ENCODE measurements around the gene UBE2J2.

Gene UBE2J2

GRCh38 chr1:1295154-1295923 is 21.7 kb upstream of the UBE2J2 start:
- DNase-seq, result no peak

DNA sequence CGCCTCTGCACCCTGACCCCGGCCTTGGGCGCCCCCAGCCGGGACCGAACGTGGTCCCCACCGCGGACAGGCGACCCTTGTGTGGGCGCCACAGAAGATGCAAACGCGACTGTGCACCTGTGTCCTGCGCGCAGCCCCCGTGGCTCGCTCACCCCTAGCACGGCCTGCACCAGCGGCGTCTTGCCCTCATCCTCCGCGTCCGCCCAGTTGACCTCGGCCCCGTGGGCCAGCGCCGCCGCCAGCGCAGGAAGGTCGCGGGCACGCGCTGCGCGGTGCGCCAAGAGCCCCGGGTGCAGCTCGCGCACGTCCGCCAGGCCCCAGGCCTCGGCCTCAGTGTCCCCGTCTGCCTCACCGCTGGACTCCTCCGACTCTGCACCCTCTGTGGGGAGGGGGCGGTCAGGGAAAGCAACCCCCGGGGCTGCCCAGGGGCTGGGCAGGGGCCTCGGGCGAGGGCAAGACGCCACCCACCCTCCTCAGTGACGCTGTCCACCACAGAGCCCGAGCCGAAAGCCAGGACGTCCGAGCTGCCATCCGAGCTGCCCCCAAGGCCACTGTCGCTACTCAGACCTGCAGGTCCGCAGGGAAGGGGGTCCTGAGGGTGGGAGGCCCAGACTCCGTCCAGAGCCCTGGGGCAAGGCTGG is 20.7 kb upstream of the UBE2J2 start:
- DNase-seq, result no peak

GRCh38 chr1:1293263-1294249 is 19.9 kb upstream of the UBE2J2 start:
- no peak for DNase-seq

DNA sequence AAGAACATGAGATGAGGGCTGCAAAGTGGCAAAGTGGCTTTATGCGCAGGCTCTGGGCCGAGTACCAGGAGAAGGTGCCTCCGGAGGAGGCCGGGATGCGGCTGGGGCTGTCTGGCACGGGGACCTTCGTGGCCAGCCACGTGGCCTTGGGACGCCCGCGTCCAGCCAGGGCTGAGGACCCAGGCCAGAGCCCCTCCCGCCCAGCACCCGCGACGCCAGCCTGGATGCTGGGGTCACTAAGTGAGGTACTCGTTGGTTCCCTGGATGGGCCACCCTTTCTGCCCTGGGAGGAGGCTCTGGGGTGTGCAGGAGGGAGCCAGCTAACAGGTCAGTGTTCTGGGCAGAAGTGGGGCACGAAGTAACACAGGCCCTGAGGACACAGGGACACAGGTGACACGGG is 19.2 kb upstream of the UBE2J2 start:
- no peak for DNase-seq

GRCh38 chr1:1292442-1292779 is 18.8 kb upstream of the UBE2J2 start:
- no peak for DNase-seq

DNA sequence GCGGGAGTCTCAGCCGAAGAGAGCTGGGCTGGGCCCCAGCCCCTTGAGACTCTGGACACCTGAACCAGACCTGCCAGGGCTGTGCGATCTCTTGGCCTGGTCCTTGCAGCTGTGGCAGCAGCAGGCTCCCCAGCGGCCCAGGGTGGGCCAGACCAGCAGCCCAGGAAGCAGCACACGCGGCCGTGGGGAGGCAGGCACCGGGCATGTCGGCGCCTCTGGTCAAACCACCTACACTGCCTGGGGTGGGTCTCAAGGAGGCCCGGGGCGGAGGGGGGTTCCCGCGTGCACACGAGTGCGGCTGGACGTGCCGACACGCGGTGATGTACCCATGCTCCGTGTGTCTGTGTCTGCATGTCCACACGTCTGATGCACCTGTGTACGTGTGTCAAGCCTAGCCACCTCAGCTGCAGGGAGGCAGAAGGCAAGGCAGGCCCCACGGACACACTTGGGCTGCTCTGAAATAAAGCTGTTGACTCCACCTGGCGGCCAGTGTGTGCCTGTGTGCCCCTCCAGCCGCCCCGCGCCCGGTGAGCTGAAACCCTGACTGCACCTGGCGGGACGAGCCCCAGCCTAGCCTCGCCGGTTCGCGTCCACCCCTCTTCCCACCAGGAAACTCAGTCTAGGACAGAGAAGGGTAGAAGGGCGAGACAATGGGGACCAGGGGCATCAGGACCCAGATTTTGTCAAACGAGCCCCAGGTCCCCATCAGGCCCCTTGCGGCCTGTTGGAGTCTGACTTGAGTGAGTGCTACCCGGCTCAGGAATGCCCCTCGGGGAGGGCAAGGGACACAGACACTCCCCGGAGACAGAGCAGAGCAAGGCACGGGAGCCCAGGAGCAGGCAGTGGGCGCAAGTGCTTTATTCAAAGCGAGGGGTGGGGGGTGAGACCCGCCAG is 18.1 kb upstream of the UBE2J2 start:
- DNase-seq, result peak; percentile 79

DNA sequence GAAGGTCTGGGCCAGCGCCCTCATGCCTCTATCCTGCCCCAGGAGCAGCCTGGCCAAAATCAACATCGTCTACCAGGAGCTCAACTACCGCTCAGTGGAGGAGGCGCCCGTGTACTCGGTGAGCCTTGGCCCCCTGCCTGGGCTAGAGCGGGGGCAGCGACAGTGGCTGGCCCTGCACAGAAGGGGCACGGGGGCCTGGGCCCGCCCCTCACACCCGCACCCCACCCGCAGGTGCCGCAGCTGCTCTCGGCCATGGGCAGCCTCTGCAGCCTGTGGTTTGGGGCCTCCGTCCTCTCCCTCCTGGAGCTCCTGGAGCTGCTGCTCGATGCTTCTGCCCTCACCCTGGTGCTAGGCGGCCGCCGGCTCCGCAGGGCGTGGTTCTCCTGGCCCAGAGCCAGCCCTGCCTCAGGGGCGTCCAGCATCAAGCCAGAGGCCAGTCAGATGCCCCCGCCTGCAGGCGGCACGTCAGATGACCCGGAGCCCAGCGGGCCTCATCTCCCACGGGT is 17.4 kb upstream of the UBE2J2 start:
- DNase-seq, result peak; percentile 59

- DNase-seq, result peak; percentile 46
Measured at GRCh38 chr1:1290238-1290731, 16.6 kb upstream of the UBE2J2 start.

DNA sequence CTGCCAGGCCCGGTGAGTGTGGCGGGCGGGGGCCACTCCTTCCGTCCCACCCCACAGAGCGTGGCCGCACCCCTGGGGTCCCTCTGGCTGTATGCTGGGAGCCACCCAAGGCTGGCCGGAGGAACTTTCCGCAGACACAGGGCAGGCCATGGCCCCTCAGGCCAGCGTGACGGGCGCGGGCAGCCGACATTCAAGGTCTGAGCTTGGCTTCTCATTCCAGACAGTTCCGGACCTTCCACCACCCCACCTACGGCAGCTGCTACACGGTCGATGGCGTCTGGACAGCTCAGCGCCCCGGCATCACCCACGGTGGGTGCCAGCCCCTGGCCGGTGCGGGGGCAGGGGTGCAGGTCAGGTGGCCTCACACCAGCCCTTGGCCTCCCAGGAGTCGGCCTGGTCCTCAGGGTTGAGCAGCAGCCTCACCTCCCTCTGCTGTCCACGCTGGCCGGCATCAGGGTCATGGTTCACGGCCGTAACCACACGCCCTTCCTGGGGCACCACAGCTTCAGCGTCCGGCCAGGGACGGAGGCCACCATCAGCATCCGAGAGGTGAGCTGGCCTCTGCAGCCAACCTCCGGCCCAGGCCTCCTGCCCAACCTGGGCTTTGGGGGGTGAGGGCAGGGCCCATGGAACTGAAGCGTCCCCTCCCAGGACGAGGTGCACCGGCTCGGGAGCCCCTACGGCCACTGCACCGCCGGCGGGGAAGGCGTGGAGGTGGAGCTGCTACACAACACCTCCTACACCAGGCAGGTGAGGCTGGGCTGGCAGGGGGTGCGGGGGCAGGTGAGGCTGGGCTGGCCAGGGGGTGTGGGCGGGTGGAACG is 13.8 kb upstream of the UBE2J2 start:
- DNase-seq, result peak; percentile 44

DNA sequence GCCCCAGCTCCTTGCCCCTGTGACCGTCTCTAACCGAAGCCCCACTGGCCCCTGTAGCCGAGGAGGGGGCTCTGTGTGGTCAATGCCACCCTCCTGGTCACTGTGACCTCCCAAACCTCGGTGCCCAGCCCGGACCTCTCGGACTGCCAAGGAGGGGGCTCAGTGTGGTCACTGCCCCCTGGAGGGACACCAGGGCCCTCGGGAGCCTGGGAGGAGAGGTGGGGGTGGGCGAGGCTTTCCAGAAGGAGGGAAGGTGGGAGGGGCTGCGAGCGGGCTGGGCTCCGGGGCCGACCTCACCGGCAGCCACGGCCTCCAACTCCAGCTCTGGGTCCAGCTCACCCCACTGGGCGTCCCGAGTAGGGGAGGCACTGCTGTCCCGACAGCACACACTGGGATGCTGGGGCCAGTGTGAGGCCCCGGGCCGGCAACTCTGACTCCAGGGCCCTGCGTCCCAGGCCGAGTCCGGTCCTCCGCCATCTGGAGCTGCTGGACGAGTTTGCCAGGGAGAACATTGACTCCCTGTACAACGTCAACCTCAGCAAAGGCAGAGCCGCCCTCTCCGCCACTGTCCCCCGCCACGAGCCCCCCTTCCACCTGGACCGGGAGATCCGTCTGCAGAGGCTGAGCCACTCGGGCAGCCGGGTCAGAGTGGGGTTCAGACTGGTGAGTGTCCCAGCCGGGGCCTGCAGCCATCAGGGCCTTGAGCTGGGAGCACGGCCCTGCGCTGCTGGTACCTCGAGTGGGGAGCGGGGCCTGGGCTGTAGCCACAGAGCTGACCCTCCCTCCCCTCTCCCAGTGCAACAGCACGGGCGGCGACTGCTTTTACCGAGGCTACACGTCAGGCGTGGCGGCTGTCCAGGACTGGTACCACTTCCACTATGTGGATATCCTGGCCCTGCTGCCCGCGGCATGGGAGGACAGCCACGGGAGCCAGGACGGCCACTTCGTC is 12.9 kb upstream of the UBE2J2 start:
- no peak for DNase-seq

DNA sequence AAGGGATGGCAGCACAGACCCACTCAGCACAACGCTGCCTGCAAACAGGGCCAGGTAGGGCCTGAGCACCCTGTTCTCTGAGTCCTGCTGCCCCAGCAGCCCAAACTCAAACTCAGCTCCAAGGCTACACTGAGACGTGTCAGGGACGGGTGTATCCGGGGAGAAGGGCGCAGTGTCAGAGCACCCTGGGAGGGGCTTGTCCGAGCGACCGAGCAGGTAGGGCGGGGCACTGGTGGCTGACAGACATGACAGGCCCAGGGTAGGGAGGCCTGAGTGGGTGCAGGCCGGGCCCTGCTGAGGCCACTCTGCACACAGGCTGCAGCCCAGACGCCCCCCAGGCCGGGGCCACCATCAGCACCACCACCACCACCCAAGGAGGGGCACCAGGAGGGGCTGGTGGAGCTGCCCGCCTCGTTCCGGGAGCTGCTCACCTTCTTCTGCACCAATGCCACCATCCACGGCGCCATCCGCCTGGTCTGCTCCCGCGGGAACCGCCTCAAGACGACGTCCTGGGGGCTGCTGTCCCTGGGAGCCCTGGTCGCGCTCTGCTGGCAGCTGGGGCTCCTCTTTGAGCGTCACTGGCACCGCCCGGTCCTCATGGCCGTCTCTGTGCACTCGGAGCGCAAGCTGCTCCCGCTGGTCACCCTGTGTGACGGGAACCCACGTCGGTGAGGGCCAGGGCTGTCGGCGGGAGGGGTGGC is 12.1 kb upstream of the UBE2J2 start:
- DNase-seq, result no peak

GRCh38 chr1:1285102-1285571 is 11.5 kb upstream of the UBE2J2 start:
- DNase-seq, result no peak

GRCh38 chr1:1284221-1285101 is 10.8 kb upstream of the UBE2J2 start:
- no peak for DNase-seq

DNA sequence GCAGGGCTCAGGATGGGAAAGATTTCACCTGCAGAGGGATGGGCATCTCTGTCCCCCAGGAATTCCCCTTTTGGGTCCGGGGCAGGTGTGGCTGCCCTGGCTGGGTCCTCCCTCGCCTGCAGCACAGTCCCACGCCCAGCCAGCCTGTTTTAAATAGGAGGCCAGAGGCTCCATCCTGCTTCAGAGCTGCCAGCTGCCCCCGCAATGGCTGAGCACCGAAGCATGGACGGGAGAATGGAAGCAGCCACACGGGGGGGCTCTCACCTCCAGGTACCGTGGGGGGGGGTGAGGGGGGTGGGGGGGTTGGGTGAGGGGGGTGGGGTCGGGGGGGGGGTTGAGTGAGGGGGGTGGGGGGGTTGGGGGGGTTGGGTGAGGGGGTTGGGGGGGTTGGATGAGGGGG is 10.2 kb upstream of the UBE2J2 start:
- no peak for DNase-seq

DNA sequence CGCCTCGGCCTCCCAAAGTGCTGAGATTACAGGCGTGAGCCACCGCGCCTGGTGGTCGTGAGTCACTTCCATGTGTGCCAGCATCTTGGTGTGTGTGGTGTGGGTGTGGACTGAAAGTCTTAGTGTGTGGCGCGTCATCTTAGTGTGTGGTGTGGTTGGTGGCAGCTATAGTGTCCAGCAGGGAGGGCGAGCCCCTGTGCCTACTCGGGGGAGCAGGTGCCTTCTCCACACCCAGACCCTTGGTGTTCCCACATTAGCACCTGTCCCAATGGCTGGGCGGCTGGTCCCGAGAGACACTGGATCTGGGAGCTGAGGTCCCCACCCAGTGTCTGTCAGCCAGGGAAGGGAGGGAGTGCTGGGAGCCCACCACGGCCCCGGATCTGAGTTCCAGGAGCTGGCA is 9.3 kb upstream of the UBE2J2 start:
- DNase-seq, result no peak

- DNase-seq, result no peak
Measured at GRCh38 chr1:1281533-1282321, 8.1 kb upstream of the UBE2J2 start.

DNA sequence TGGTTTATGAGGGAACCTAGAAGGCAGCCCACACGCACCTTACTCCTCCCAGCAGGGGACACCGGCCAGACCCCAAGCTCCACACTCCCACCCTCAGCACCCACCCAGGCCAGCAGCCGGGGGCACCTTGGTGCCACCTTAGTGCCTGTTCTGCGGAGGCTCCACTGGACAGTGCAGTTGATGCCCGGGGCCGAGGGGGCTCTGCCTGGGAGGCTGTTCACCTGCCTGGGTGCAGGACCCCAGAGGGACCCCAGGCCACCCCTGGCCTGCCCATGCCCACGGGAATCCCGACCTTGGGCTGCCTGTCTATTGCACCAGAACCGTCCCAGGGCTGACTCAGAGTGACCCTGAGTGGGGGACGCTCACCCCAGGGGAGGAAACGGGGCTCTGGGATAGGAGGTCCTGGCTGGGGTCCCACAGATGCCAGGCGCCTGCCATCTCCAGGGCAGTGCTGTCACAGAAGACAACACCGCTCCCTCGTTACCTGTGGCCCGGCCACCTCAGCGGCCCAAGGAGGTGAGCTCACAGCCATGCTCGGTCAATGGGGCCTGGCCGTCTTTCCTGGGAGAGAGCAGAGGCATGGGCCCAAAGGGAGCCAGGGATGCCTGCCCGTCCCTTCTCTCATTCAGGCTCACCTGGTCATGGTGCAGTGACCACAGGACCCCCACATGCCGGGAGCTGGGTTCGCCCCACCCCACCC is 7.3 kb upstream of the UBE2J2 start:
- no peak for DNase-seq
